GM12878 (cell line): ENCODE measurements around the gene RERE. TPM values are rescaled to one million over a fixed set of nuclear protein-coding genes. Genes with fewer than 3 reads are reported as not detected.

Experiments
- ATAC-seq: fragments of 200-7000 bp; cut with Tn5 transposase; 3 replicates; pipeline ENCODE4 v1.9.1; 2020; ENCODE audit warnings: mild to moderate bottlenecking, moderate library complexity
- BruUV-seq: library from RNA; stranded (reverse); fragments of 400-500 nt; replicated peaks from 2 replicates; lab custom pipeline; 2021; lab: Mats Ljungman, UMichigan
- CTCF ChIA-PET: fragments of 300-600 bp; sonication (Branson Sonifier 250); formaldehyde crosslinking; extraction: SDS; loops from one replicate; lab custom pipeline; 2021; ENCODE audit warnings: inconsistent platforms; lab: Yijun Ruan, JAX
- POLR2A ChIA-PET: fragments of 350-600 bp; formaldehyde crosslinking; extraction: SDS; loops from one replicate; lab custom pipeline; 2021; ENCODE audit warnings: inconsistent platforms; lab: Charles Lee
- RAD21 ChIA-PET: fragments of 300-600 bp; sonication (Branson Sonifier 250); formaldehyde crosslinking; loops from one replicate; lab custom pipeline; 2023; ENCODE audit warnings: antibody characterized with exemption; ENCODE audit not compliant: unreplicated experiment; lab: Charles Lee
- SMC1A ChIA-PET: fragments of 300-600 bp; sonication (Branson Sonifier 250); formaldehyde crosslinking; loops from one replicate; lab custom pipeline; 2023; ENCODE audit not compliant: unreplicated experiment, uncharacterized antibody; lab: Charles Lee
- DNase-seq: peaks from one replicate; pipeline ENCODE4 v3.0.0-alpha.2; 2011; ENCODE audit warnings: low read depth, low spot score
- FAIRE-seq: peaks from 3 replicates; lab custom pipeline; 2011; peaks lifted over from hg19 to GRCh38; lab: Jason Lieb, UNC
- H2AFZ ChIP-seq: 2 replicates; pipeline ENCODE4 v1.6.0; 2011; ENCODE audit warnings: low read depth, low read length, control low read depth; ENCODE audit not compliant: control insufficient read depth
- H3K27ac ChIP-seq: 2 replicates; pipeline ENCODE4 v1.5.1; 2011; ENCODE audit warnings: control low read depth; ENCODE audit not compliant: control insufficient read depth, insufficient read depth
- H3K27me3 ChIP-seq, 2 experiments: replicated peaks in 1 of 2; 2 replicates each; pipeline versions ENCODE4 v1.6.0 to v1.6.1; 2011; ENCODE audit warnings: low read length in 1 of 2; ENCODE audit not compliant: control insufficient read depth in 2 of 2, insufficient read depth in 2 of 2
- H3K36me3 ChIP-seq, 2 experiments: 2 replicates each; pipeline ENCODE4 v1.5.1; 2011; ENCODE audit warnings: low read length in 1 of 2; ENCODE audit not compliant: control insufficient read depth in 2 of 2, insufficient read depth in 2 of 2
- H3K4me1 ChIP-seq: 2 replicates; pipeline ENCODE4 v1.6.1; 2011; ENCODE audit warnings: mild to moderate bottlenecking, low read length, moderate library complexity, mixed read lengths; ENCODE audit not compliant: control insufficient read depth, insufficient read depth
- H3K4me2 ChIP-seq: 2 replicates; pipeline ENCODE4 v1.6.0; 2011; ENCODE audit warnings: control low read depth; ENCODE audit not compliant: control insufficient read depth, insufficient read depth
- H3K4me3 ChIP-seq: fragments of 200-600 bp; sonication (generic); 2 replicates; pipeline ENCODE4 v1.5.1; 2016
- H3K79me2 ChIP-seq: 2 replicates; pipeline ENCODE4 v1.6.0; 2011; ENCODE audit warnings: low read length; ENCODE audit not compliant: control insufficient read depth, insufficient read depth
- H3K9ac ChIP-seq: 2 replicates; pipeline ENCODE4 v1.8.0; 2011; ENCODE audit warnings: low read length, control low read depth, mixed read lengths; ENCODE audit not compliant: control insufficient read depth, insufficient read depth
- H3K9me3 ChIP-seq: replicated peaks from 3 replicates; pipeline ENCODE4 v1.5.1; 2011; ENCODE audit warnings: mild to moderate bottlenecking, low read length; ENCODE audit not compliant: control insufficient read depth, insufficient read depth
- H4K20me1 ChIP-seq: 2 replicates; pipeline ENCODE4 v1.6.0; 2011; ENCODE audit not compliant: control insufficient read depth, insufficient read depth
- CEBPB ChIP-seq, 2 experiments: fragments of 150-350 bp in 1 of 2; IDR thresholded peaks; 2 replicates each; pipeline ENCODE4 v1.6.1; 2012 to 2014; ENCODE audit warnings: low read depth in 2 of 2, low read length in 2 of 2, borderline replicate concordance in 1 of 2, inconsistent platforms in 1 of 2
- CHD2 ChIP-seq: IDR thresholded peaks from 2 replicates; pipeline ENCODE4 v1.6.1; 2011; ENCODE audit warnings: low read depth, low read length, improper control_type of control experiment, borderline replicate concordance
- EGR1 ChIP-seq, 2 experiments: IDR thresholded peaks; 1 replicate in 1 of 2; 2 replicates in 1 of 2; pipeline ENCODE4 v1.6.1; 2011 to 2012; ENCODE audit warnings: low read depth in 2 of 2, low read length in 2 of 2, borderline replicate concordance in 1 of 2, mild to moderate bottlenecking in 1 of 2, moderate library complexity in 1 of 2
- EP300 ChIP-seq, 2 experiments: fragments of 150-350 bp in 1 of 2; IDR thresholded peaks; 2 replicates each; pipeline ENCODE4 v1.6.1; 2011 to 2012; ENCODE audit warnings: low read depth in 2 of 2, low read length in 2 of 2, borderline replicate concordance in 1 of 2, improper control_type of control experiment in 1 of 2, inconsistent platforms in 1 of 2; ENCODE audit not compliant: control insufficient read depth in 1 of 2
- FOS ChIP-seq: IDR thresholded peaks from 3 replicates; pipeline ENCODE4 v1.6.1; 2011; ENCODE audit warnings: borderline replicate concordance; ENCODE audit not compliant: insufficient read length; ENCODE audit errors: extremely low read depth
- JUND ChIP-seq: IDR thresholded peaks from 2 replicates; pipeline ENCODE4 v1.6.1; 2012; ENCODE audit warnings: low read depth, mild to moderate bottlenecking, low read length, improper control_type of control experiment, moderate library complexity
- MYB ChIP-seq: fragments of 150-350 bp; IDR thresholded peaks from 2 replicates; pipeline ENCODE4 v1.6.1; 2014; ENCODE audit warnings: mild to moderate bottlenecking, low read depth, low read length, borderline replicate concordance
- PML ChIP-seq: IDR thresholded peaks from 2 replicates; pipeline ENCODE4 v1.6.1; 2012; ENCODE audit warnings: low read length, inconsistent platforms
- RCOR1 ChIP-seq: conservative IDR thresholded peaks from 2 replicates; pipeline ENCODE4 v1.6.1; 2012; ENCODE audit warnings: low read depth, low read length, improper control_type of control experiment
- TAF1 ChIP-seq: IDR thresholded peaks from 2 replicates; pipeline ENCODE4 v1.6.1; 2011; ENCODE audit warnings: mild to moderate bottlenecking, low read depth, low read length, borderline replicate concordance
- TCF12 ChIP-seq: IDR thresholded peaks from 2 replicates; pipeline ENCODE4 v1.6.1; 2011; ENCODE audit warnings: low read depth, mild to moderate bottlenecking, low read length
- WGBS: methylation state at CpG from one replicate; pipeline ENCODE4 v1.1.6; 2016; ENCODE audit warnings: low lambda C conversion rate; ENCODE audit not compliant: insufficient replicate concordance, insufficient coverage; ENCODE audit errors: missing lambda C conversion rate; 5-methylcytosine and 5-hydroxymethylcytosine counted together
- in situ Hi-C: fragments of 300-500 bp; cut with MboI; formaldehyde crosslinking; loops from 9 replicates; pipeline ENCODE4 v1.14.3; 2018; ENCODE audit warnings: mixed read lengths
- intact Hi-C: fragments of 100-400 bp; cut with micrococcal nuclease; formaldehyde crosslinking; loops from one replicate; pipeline ENCODE4 v1.14.2; 2022; ENCODE audit not compliant: unreplicated experiment
- polyA plus RNA-seq, 11 experiments: library from polyadenylated mRNA; depleted of rRNA in 4 of 11; unstranded in 6 of 11; stranded (reverse) in 5 of 11; fragments of >200 nt; fragmentation: Nextera tagmentation in 4 of 11; fragmentation: Illumina TruSeq in 1 of 11; extraction: Ambion mirVana in 4 of 11; extraction: Trizol in 1 of 11; gene quantifications; 1 replicate in 1 of 11; 2 replicates in 10 of 11; pipeline versions ENCODE4 v1.2.1 to v1.2.3, GENCODE V29; 2011 to 2016; ENCODE audit warnings: inconsistent platforms in 2 of 11, missing spikeins in 2 of 11, low read depth in 1 of 11
- total RNA-seq, 4 experiments: library from RNA; depleted of rRNA in 3 of 4; stranded (reverse); fragments of >200 nt in 3 of 4; fragmentation: Illumina TruSeq in 1 of 4; extraction: Trizol in 1 of 4; gene quantifications; 2 replicates each; pipeline versions ENCODE4 v1.2.1 to v1.2.3, GENCODE V29; 2013 to 2021
- TF ChIP-seq, protein P1 (sequence below): IDR thresholded peaks from 2 replicates; pipeline ENCODE4 v1.6.1; 2012; ENCODE audit warnings: improper control_type of control experiment, low read depth, low read length; ENCODE audit not compliant: insufficient replicate concordance
- TF ChIP-seq, protein P2 (sequence below): IDR thresholded peaks from 2 replicates; pipeline ENCODE4 v1.6.1; 2012; ENCODE audit warnings: low read depth, low read length, improper control_type of control experiment
- TF ChIP-seq, protein P3 (sequence below): IDR thresholded peaks from 2 replicates; pipeline ENCODE4 v1.6.1; 2011; ENCODE audit warnings: low read depth, mild to moderate bottlenecking, low read length, moderate library complexity, borderline replicate concordance; ENCODE audit errors: extremely low read depth

Gene RERE
- total and polyA plus RNA-seq, 10 of the 15 experiments (the other 5 are each of a cell fraction or from before 2014, with no cell fraction given), result 5.2 to 60.5 (median 20.2) TPM

GRCh38 chr1:8677782-8678181, 139.7 kb downstream of the RERE start:
- RAD21 ChIA-PET, result interaction anchor here (2.3 to 4.9 kb wide), 2 partner anchors 12 to 117 kb away, joined by 12 to 27 read pairs; no protein-coding TSS in a partner anchor
- CTCF ChIA-PET, result no interaction called here
- no peak for TF ChIP-seq RCOR1
- no peak for TF ChIP-seq FOS
- no peak for TF ChIP-seq TCF12
- TF ChIP-seq EP300 (IDR thresholded peaks at IDR 0.05; ENCODE audit: borderline replicate concordance in 1 of 2, control insufficient read depth in 1 of 2, low read depth in 2 of 2, low read length in 2 of 2), result no peak
- TF ChIP-seq, protein P1, sequence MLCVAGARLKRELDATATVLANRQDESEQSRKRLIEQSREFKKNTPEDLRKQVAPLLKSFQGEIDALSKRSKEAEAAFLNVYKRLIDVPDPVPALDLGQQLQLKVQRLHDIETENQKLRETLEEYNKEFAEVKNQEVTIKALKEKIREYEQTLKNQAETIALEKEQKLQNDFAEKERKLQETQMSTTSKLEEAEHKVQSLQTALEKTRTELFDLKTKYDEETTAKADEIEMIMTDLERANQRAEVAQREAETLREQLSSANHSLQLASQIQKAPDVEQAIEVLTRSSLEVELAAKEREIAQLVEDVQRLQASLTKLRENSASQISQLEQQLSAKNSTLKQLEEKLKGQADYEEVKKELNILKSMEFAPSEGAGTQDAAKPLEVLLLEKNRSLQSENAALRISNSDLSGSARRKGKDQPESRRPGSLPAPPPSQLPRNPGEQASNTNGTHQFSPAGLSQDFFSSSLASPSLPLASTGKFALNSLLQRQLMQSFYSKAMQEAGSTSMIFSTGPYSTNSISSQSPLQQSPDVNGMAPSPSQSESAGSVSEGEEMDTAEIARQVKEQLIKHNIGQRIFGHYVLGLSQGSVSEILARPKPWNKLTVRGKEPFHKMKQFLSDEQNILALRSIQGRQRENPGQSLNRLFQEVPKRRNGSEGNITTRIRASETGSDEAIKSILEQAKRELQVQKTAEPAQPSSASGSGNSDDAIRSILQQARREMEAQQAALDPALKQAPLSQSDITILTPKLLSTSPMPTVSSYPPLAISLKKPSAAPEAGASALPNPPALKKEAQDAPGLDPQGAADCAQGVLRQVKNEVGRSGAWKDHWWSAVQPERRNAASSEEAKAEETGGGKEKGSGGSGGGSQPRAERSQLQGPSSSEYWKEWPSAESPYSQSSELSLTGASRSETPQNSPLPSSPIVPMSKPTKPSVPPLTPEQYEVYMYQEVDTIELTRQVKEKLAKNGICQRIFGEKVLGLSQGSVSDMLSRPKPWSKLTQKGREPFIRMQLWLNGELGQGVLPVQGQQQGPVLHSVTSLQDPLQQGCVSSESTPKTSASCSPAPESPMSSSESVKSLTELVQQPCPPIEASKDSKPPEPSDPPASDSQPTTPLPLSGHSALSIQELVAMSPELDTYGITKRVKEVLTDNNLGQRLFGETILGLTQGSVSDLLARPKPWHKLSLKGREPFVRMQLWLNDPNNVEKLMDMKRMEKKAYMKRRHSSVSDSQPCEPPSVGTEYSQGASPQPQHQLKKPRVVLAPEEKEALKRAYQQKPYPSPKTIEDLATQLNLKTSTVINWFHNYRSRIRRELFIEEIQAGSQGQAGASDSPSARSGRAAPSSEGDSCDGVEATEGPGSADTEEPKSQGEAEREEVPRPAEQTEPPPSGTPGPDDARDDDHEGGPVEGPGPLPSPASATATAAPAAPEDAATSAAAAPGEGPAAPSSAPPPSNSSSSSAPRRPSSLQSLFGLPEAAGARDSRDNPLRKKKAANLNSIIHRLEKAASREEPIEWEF, result no peak
- no peak for TF ChIP-seq TAF1
- TF ChIP-seq, protein P2, sequence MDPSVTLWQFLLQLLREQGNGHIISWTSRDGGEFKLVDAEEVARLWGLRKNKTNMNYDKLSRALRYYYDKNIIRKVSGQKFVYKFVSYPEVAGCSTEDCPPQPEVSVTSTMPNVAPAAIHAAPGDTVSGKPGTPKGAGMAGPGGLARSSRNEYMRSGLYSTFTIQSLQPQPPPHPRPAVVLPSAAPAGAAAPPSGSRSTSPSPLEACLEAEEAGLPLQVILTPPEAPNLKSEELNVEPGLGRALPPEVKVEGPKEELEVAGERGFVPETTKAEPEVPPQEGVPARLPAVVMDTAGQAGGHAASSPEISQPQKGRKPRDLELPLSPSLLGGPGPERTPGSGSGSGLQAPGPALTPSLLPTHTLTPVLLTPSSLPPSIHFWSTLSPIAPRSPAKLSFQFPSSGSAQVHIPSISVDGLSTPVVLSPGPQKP, result no peak
- TF ChIP-seq JUND, result no peak
- TF ChIP-seq MYB, result no peak
- TF ChIP-seq CEBPB (IDR thresholded peaks at IDR 0.05; ENCODE audit: borderline replicate concordance in 1 of 2, low read depth in 2 of 2, low read length in 2 of 2), result no peak
- TF ChIP-seq, protein P3, sequence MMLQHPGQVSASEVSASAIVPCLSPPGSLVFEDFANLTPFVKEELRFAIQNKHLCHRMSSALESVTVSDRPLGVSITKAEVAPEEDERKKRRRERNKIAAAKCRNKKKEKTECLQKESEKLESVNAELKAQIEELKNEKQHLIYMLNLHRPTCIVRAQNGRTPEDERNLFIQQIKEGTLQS, result no peak
- TF ChIP-seq PML, result no peak
- TF ChIP-seq CHD2, result no peak
- no peak for TF ChIP-seq EGR1 (IDR thresholded peaks at IDR 0.05; ENCODE audit: borderline replicate concordance in 1 of 2, low read depth in 2 of 2, low read length in 2 of 2)

More at GRCh38 chr1:8677782-8678181, 139.7 kb downstream of the RERE start:
- ATAC-seq (no peak), DNase-seq (no peak), FAIRE-seq (no peak)
- Histone ChIP-seq H3K27me3 (no peaks in the 10 kb centered on the region), H2AFZ (no peak overlapping the region), H3K9ac (no peak overlapping the region), H3K27ac (no peak overlapping the region), H3K36me3 (no peaks in the 10 kb centered on the region; a peak in 1 of 4 replicates), H3K4me2 (no peak overlapping the region), H4K20me1 (no peaks in the 10 kb centered on the region), H3K4me1 (peaks cover 13% of the 10 kb centered on the region), H3K79me2 (peaks cover 54% of the 10 kb centered on the region), H3K9me3 (no peaks in the 10 kb centered on the region), H3K4me3 (no peak overlapping the region)
- intact Hi-C loops, result no loop called here
- BruUV-seq, result no TSS peak
- ChIA-PET POLR2A (interaction anchor here (0.6 to 1.2 kb wide), 4 partner anchors 11 to 209 kb away, joined by 3 to 6 read pairs (median 3); no protein-coding TSS in a partner anchor), SMC1A (interaction anchor here (1.3 to 10.6 kb wide), 5 partner anchors 7 to 48 kb away, joined by 3 to 123 read pairs (median 5); no protein-coding TSS in a partner anchor)
- 69% methylated on average over 2 of the region's 2 CpGs for WGBS
- in situ Hi-C loops, result no loop called here
